ENCODE results near the gene CUBN. TPM values are rescaled to one million over a fixed set of nuclear protein-coding genes. Genes with fewer than 3 reads are reported as not detected.

The CUBN gene
- under 1 TPM; 0.65 to 0.76 TPM for total RNA-seq

GRCh38 chr10:17129741-17130140, at the start of gene CUBN:
TSS of gene CUBN (minus strand) at chr10:17129811. CDS start at chr10:17129765, 46 bp downstream.
- no peaks in the 10 kb centered on the region for H3K9me3 Mint-ChIP-seq
- H3K27ac Mint-ChIP-seq = no peak within 1 kb of the TSS
- H3K27me3 Mint-ChIP-seq (ENCODE audit: low read depth) = no peaks in the 10 kb centered on the region
- ATAC-seq (replicated peaks in 1 of 2) = no peak
- H3K4me1 Mint-ChIP-seq (ENCODE audit: low read depth) = no peaks in the 10 kb centered on the region
- no peak within 1 kb of the TSS for H3K4me3 Mint-ChIP-seq
- no peaks in the 10 kb centered on the region for H3K36me3 Mint-ChIP-seq (ENCODE audit: insufficient read depth in 2 of 2)
- no peak for DNase-seq

GRCh38 chr10:17179002-17179401, 49.4 kb upstream of the CUBN start:
- H3K4me1 Mint-ChIP-seq (ENCODE audit: low read depth) = peaks cover 10% of the 10 kb centered on the region
- H3K27ac Mint-ChIP-seq = no peak overlapping the region
- no peak for DNase-seq
- ATAC-seq (replicated peaks in 1 of 2) = no peak
- H3K4me3 Mint-ChIP-seq = no peak overlapping the region
- no peaks in the 10 kb centered on the region for H3K27me3 Mint-ChIP-seq (ENCODE audit: low read depth)
- H3K36me3 Mint-ChIP-seq (ENCODE audit: insufficient read depth in 2 of 2) = no peaks in the 10 kb centered on the region
- no peaks in the 10 kb centered on the region for H3K9me3 Mint-ChIP-seq

DNA sequence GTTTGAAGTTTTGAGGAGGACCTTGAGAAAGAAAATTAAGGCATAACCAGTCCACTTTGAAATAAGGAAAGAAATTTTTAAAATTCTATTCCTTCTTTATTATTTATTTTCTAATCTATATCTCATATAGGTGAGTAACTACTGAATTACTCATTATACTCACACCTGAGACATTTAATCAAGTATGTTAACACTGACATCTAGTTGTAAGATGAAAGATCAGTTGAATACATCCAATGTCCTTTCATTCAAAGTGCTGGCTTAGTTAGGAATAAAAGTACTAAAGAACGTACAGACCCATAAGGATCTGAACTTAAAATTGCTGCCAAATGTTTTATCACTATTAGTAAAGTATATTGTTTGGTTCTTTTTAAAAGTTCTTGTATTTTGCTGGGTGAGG, 48.4 kb upstream of the CUBN start:
- no peak overlapping the region for H3K27ac Mint-ChIP-seq
- no peak for DNase-seq
- H3K4me3 Mint-ChIP-seq = no peak overlapping the region
- no peaks in the 10 kb centered on the region for H3K27me3 Mint-ChIP-seq (ENCODE audit: low read depth)
- peaks cover 10% of the 10 kb centered on the region for H3K4me1 Mint-ChIP-seq (ENCODE audit: low read depth)
- no peaks in the 10 kb centered on the region for H3K36me3 Mint-ChIP-seq (ENCODE audit: insufficient read depth in 2 of 2)
- H3K9me3 Mint-ChIP-seq = no peaks in the 10 kb centered on the region
- ATAC-seq (replicated peaks in 1 of 2) = no peak

DNA sequence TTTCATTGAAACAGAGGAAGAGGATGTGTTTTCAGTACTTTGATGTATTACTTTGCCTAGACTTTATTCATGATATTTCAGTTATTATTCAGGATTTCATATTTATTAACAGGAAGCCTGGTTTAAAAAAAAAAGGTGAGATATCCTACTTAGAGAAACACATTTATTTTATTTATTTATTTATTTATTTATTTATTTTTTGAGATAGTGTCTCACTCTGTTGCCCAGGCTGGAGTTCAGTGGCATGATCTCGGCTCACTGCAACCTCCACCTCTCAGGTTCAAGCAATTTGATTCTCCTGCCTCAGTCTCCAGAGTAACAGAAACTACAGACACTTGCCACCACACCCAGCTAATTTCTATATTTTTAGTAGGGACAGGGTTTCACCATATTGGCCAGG, 47.4 kb upstream of the CUBN start:
- H3K4me1 Mint-ChIP-seq (ENCODE audit: low read depth) = peaks cover 10% of the 10 kb centered on the region
- no peak overlapping the region for H3K4me3 Mint-ChIP-seq
- H3K36me3 Mint-ChIP-seq (ENCODE audit: insufficient read depth in 2 of 2) = no peaks in the 10 kb centered on the region
- ATAC-seq (replicated peaks in 1 of 2) = no peak
- DNase-seq = no peak
- H3K9me3 Mint-ChIP-seq = no peaks in the 10 kb centered on the region
- no peaks in the 10 kb centered on the region for H3K27me3 Mint-ChIP-seq (ENCODE audit: low read depth)
- no peak overlapping the region for H3K27ac Mint-ChIP-seq

- DNase-seq (no peak), ATAC-seq (replicated peaks in 1 of 2) (no peak)
- Mint-ChIP-seq H3K4me1 (ENCODE audit: low read depth) (peaks cover 10% of the 10 kb centered on the region), H3K4me3 (no peak overlapping the region), H3K27ac (no peak overlapping the region), H3K27me3 (ENCODE audit: low read depth) (no peaks in the 10 kb centered on the region), H3K36me3 (ENCODE audit: insufficient read depth in 2 of 2) (no peaks in the 10 kb centered on the region), H3K9me3 (no peaks in the 10 kb centered on the region)
These were observed 46.5 kb upstream of the CUBN start for GRCh38 chr10:17176091-17176490.

DNA sequence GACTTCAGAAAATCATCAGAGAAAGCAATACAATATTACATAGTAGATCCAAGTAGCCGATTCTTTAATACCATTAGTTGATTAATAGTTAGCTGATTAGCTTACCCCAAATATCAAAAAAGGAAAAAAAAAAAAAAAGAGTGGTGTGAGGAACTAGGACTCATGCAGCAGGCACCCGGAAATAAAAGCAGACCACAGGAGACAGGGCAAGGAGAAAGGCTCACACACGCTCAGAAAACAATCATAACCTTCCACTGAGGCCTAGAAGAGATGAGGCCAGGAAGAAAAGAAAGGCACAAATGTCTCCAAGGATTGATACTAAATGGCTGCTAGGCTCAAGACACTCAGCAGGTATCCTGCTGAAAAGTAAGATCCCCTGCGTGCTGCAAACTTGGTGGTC, 45.9 kb upstream of the CUBN start:
- DNase-seq (peak in 1 of 2 donors; percentile 11), ATAC-seq (replicated peaks in 1 of 2) (peak; percentile 34 to 58)
- Mint-ChIP-seq H3K4me1 (ENCODE audit: low read depth) (peaks cover 10% of the 10 kb centered on the region), H3K27me3 (ENCODE audit: low read depth) (no peaks in the 10 kb centered on the region), H3K4me3 (peak overlapping the region; percentile 65 to 90), H3K9me3 (no peaks in the 10 kb centered on the region), H3K27ac (peak overlapping the region; percentile 95), H3K36me3 (ENCODE audit: insufficient read depth in 2 of 2) (no peaks in the 10 kb centered on the region)

GRCh38 chr10:17174626-17175025, 45.0 kb upstream of the CUBN start:
- ATAC-seq (replicated peaks in 1 of 2) (no peak), DNase-seq (no peak)
- Mint-ChIP-seq H3K27me3 (ENCODE audit: low read depth) (no peaks in the 10 kb centered on the region), H3K36me3 (ENCODE audit: insufficient read depth in 2 of 2) (no peaks in the 10 kb centered on the region), H3K27ac (no peak overlapping the region), H3K4me3 (no peak overlapping the region), H3K9me3 (no peaks in the 10 kb centered on the region), H3K4me1 (ENCODE audit: low read depth) (peaks cover 10% of the 10 kb centered on the region)

DNA sequence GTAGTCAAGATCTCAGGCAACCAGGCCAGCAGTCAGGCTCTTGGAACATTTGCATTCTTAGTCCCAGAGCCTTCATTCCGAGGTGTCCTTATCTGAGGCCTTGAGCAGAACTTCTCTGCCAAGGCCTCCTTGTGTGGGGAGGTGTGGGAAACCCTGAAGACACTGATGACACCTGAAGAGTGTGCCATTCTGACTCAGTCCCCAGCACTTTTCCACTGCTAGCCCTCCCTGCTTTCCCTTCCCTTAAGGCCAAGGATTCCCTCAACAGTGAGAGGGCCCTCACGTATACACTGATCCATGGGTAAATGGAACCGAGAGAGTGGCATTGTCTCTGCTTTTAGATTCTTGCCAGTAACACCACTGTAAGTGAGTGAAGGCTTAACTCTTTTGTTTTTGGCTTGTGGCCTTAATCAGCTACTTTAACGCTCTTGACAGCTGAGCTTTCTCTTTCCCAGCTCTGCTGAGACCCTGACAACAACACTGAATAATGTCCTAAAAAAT, 41.6 kb upstream of the CUBN start:
- Mint-ChIP-seq H3K4me3 (no peak overlapping the region), H3K4me1 (ENCODE audit: low read depth) (peaks cover 10% of the 10 kb centered on the region), H3K27me3 (ENCODE audit: low read depth) (no peaks in the 10 kb centered on the region), H3K27ac (no peak overlapping the region), H3K9me3 (no peaks in the 10 kb centered on the region), H3K36me3 (ENCODE audit: insufficient read depth in 2 of 2) (peaks cover 0 to 3% of the 10 kb centered on the region in 2 donors)
- DNase-seq (no peak), ATAC-seq (replicated peaks in 1 of 2) (no peak)

GRCh38 chr10:17169803-17170202, 40.2 kb upstream of the CUBN start:
- DNase-seq = no peak

GRCh38 chr10:17166699-17167098, 37.1 kb upstream of the CUBN start:
- Mint-ChIP-seq H3K27me3 (ENCODE audit: low read depth) (no peaks in the 10 kb centered on the region), H3K36me3 (ENCODE audit: insufficient read depth in 2 of 2) (peaks cover 3 to 6% of the 10 kb centered on the region in 2 donors), H3K27ac (no peak overlapping the region), H3K4me3 (no peak overlapping the region), H3K9me3 (no peaks in the 10 kb centered on the region), H3K4me1 (ENCODE audit: low read depth) (no peaks in the 10 kb centered on the region)
- ATAC-seq (replicated peaks in 1 of 2) = no peak
- no peak for DNase-seq

More at GRCh38 chr10:17169803-17170202, 40.2 kb upstream of the CUBN start:
- Mint-ChIP-seq H3K4me3 (no peak overlapping the region), H3K27ac (no peak overlapping the region), H3K4me1 (ENCODE audit: low read depth) (peaks cover under 1% of the 10 kb centered on the region), H3K36me3 (ENCODE audit: insufficient read depth in 2 of 2) (peaks cover under 1 to 3% of the 10 kb centered on the region in 2 donors), H3K27me3 (ENCODE audit: low read depth) (no peaks in the 10 kb centered on the region), H3K9me3 (no peaks in the 10 kb centered on the region)
- no peak for ATAC-seq (replicated peaks in 1 of 2)

DNA sequence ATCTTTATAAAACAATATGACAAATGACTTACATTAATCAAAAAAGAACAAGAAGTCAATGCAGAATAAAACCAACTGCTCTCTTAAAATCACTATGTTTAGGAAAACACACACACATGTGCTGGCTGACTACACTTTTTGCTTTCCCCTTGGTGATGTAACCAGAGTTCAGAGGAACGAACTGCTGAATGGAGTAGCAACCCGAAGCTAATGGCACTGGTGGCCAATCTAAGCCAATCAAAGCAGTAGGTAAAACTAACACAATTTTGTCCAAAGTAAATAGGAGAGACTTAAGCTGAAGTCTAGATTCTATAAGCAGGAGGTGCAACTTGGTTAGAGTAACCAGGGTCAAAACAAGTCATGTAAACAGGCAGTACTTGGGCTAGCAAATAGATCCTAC, 33.2 kb upstream of the CUBN start:
- ATAC-seq (replicated peaks in 1 of 2) (no peak), DNase-seq (no peak)
- Mint-ChIP-seq H3K9me3 (no peaks in the 10 kb centered on the region), H3K4me3 (no peak overlapping the region), H3K27me3 (ENCODE audit: low read depth) (no peaks in the 10 kb centered on the region), H3K36me3 (ENCODE audit: insufficient read depth in 2 of 2) (peaks cover 0 to 6% of the 10 kb centered on the region in 2 donors), H3K27ac (no peak overlapping the region), H3K4me1 (ENCODE audit: low read depth) (no peaks in the 10 kb centered on the region)

GRCh38 chr10:17161775-17162174, 32.2 kb upstream of the CUBN start:
- no peak for ATAC-seq (replicated peaks in 1 of 2)
- Mint-ChIP-seq H3K36me3 (ENCODE audit: insufficient read depth in 2 of 2) (peaks cover 0 to 6% of the 10 kb centered on the region in 2 donors), H3K9me3 (no peaks in the 10 kb centered on the region), H3K27ac (no peak overlapping the region), H3K4me1 (ENCODE audit: low read depth) (no peaks in the 10 kb centered on the region), H3K27me3 (ENCODE audit: low read depth) (no peaks in the 10 kb centered on the region), H3K4me3 (no peak overlapping the region)
- DNase-seq = no peak

DNA sequence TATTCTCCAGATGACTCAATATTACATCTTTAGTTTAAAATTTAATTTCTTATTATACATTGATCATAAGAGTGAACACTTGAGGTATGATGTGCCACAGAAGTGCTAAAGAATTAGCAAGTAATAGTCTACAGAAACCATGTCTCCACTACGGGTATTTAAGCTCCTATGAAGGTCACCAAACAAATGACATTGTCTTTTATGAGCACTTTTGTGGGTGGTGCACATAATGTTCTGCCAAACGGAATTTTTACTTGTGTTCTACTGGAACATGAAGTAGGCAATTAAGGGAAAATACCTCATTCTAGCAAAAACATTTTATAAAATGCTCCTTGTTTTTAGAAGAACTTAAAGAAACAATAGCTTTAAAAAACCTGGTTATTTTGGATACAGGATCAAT, 27.4 kb upstream of the CUBN start:
- ATAC-seq (replicated peaks in 1 of 2) = no peak

GRCh38 chr10:17155826-17156225, 26.2 kb upstream of the CUBN start:
- DNase-seq (no peak), ATAC-seq (replicated peaks in 1 of 2) (no peak)
- Mint-ChIP-seq H3K27me3 (ENCODE audit: low read depth) (no peaks in the 10 kb centered on the region), H3K4me3 (no peak overlapping the region), H3K27ac (no peak overlapping the region), H3K9me3 (no peaks in the 10 kb centered on the region), H3K36me3 (ENCODE audit: insufficient read depth in 2 of 2) (no peaks in the 10 kb centered on the region), H3K4me1 (ENCODE audit: low read depth) (no peaks in the 10 kb centered on the region)

More for the DNA sequence above, 27.4 kb upstream of the CUBN start:
- Mint-ChIP-seq H3K27ac (no peak overlapping the region), H3K4me3 (no peak overlapping the region), H3K27me3 (ENCODE audit: low read depth) (no peaks in the 10 kb centered on the region), H3K9me3 (no peaks in the 10 kb centered on the region), H3K36me3 (ENCODE audit: insufficient read depth in 2 of 2) (no peaks in the 10 kb centered on the region), H3K4me1 (ENCODE audit: low read depth) (no peaks in the 10 kb centered on the region)
- DNase-seq = no peak

Data from activated T-cell treated with anti-CD3 and anti-CD28 coated beads, Interleukin-2, amount 50 U/mL, for 72 hours (primary cell).